H1 (cell line): ENCODE data around the gene UBE4B. TPM values are rescaled to one million over a fixed set of nuclear protein-coding genes. Genes with fewer than 3 reads are reported as not detected.

Experiments used
- BCL11A ChIP-seq, 2 experiments: IDR thresholded peaks; one replicate each; pipeline ENCODE4 v1.6.1; 2011; ENCODE audit warnings: low read depth in 2 of 2, low read length in 2 of 2, mild to moderate bottlenecking in 2 of 2
- CHD7 ChIP-seq: fragments of 300-600 bp; sonication (generic); IDR thresholded peaks from 2 replicates; pipeline ENCODE4 v1.7.1; 2012; ENCODE audit warnings: low read length, moderate library complexity, mild to moderate bottlenecking, inconsistent platforms; ENCODE audit not compliant: insufficient replicate concordance
- HDAC2 ChIP-seq, 2 experiments: fragments of 300-600 bp in 1 of 2; sonication (generic) in 1 of 2; IDR thresholded peaks; 2 replicates each; pipeline ENCODE4 v1.6.1; 2011 to 2012; ENCODE audit warnings: low read depth in 2 of 2, low read length in 2 of 2, mild to moderate bottlenecking in 2 of 2, moderate library complexity in 2 of 2, borderline replicate concordance in 1 of 2, inconsistent platforms in 1 of 2
- JUN ChIP-seq: IDR thresholded peaks from 2 replicates; pipeline ENCODE4 v1.6.1; 2011; ENCODE audit warnings: low read depth, mild to moderate bottlenecking, improper control_type of control experiment, low read length
- MAFK ChIP-seq: IDR thresholded peaks from 2 replicates; pipeline ENCODE4 v1.6.1; 2012; ENCODE audit warnings: low read depth, mild to moderate bottlenecking, improper control_type of control experiment, low read length
- PHF8 ChIP-seq: fragments of 200-600 bp; sonication (generic); conservative IDR thresholded peaks from 2 replicates; pipeline ENCODE4 v1.7.1; 2012; ENCODE audit warnings: low read depth, mild to moderate bottlenecking, inconsistent platforms, low read length, moderate library complexity
- POLR2A ChIP-seq, 2 experiments: IDR thresholded peaks; 1 replicate in 1 of 2; 2 replicates in 1 of 2; pipeline ENCODE4 v1.6.1; 2011; ENCODE audit warnings: low read depth in 2 of 2, low read length in 2 of 2, mild to moderate bottlenecking in 2 of 2; ENCODE audit errors: control extremely low read depth in 1 of 2
- POLR2AphosphoS5 ChIP-seq: IDR thresholded peaks from 2 replicates; pipeline ENCODE4 v1.6.1; 2011; ENCODE audit warnings: low read depth, low read length
- RBBP5 ChIP-seq: IDR thresholded peaks from 2 replicates; pipeline ENCODE4 v1.7.1; 2012; ENCODE audit warnings: low read depth, mild to moderate bottlenecking, inconsistent platforms, low read length, moderate library complexity, borderline replicate concordance
- SIX5 ChIP-seq: IDR thresholded peaks from 2 replicates; pipeline ENCODE4 v1.6.1; 2011; ENCODE audit warnings: mild to moderate bottlenecking, low read depth, low read length
- TCF12 ChIP-seq: IDR thresholded peaks from 2 replicates; pipeline ENCODE4 v1.6.1; 2011; ENCODE audit warnings: low read depth, mild to moderate bottlenecking, low read length
- polyA plus RNA-seq, 7 experiments: library from polyadenylated mRNA; depleted of rRNA in 3 of 7; stranded (reverse) in 5 of 7; unstranded in 2 of 7; fragments of >200 nt in 5 of 7; fragments of 200-250 nt in 2 of 7; gene quantifications; 1 replicate in 5 of 7; 2 replicates in 1 of 7; 4 replicates in 1 of 7; pipeline versions ENCODE4 v1.2.1 to v1.2.3, GENCODE V29; 2011 to 2013; ENCODE audit warnings: missing spikeins in 2 of 7, mixed read lengths in 2 of 7
- total RNA-seq: library from RNA; stranded (reverse); fragmentation: NEBNext Ultra II Directional; extraction: Animal tissue kit (Norgen Biotek cat#: 25700); gene quantifications from 2 replicates; pipeline ENCODE4 v1.2.1, GENCODE V29; 2021

The UBE4B gene
- total and polyA plus RNA-seq, 2 of the 8 experiments (the other 6 are each of a cell fraction or from before 2014, with no cell fraction given), result 24.5 to 90.1 TPM

- TF ChIP-seq CHD7 (no peak), RBBP5 (no peak), TCF12 (no peak), HDAC2 (IDR thresholded peaks at IDR 0.05; ENCODE audit: borderline replicate concordance in 1 of 2, low read depth in 2 of 2, low read length in 2 of 2) (no peak), BCL11A (IDR thresholded peaks at IDR 0.05; ENCODE audit: low read depth in 2 of 2, low read length in 2 of 2) (no peak), POLR2A (IDR thresholded peaks at IDR 0.05; ENCODE audit: control extremely low read depth in 1 of 2, low read depth in 2 of 2, low read length in 2 of 2) (no peak), SIX5 (no peak), POLR2AphosphoS5 (no peak), PHF8 (no peak), MAFK (no peak), JUN (no peak)
Observed at GRCh38 chr1:10161541-10162290, 129.0 kb downstream of the UBE4B start (continued).
